Thoracic aorta (tissue), 2 donors: ENCODE results near the gene TP53. TPM values are rescaled to one million over a fixed set of nuclear protein-coding genes. Genes with fewer than 3 reads are reported as not detected.
A peak's percentile ranks its signal among the peaks of the same experiment; 100 is the strongest.

Experiments used
- ATAC-seq: fragments of 150-250 bp; one replicate; pipeline ENCODE4 v1.8.0; 2017; ENCODE audit warnings: low read depth; ENCODE audit not compliant: insufficient number of reproducible peaks, low FRiP score
- DNase-seq: peaks from one replicate; pipeline ENCODE4 v3.0.0-alpha.2; 2020; ENCODE audit warnings: low spot score
- H3K27ac ChIP-seq, 2 donors: fragments of 200-600 bp; sonication (generic); 1 replicate in 1 of 2; 2 replicates in 1 of 2; pipeline ENCODE4 v1.5.1; 2016; ENCODE audit warnings: mild to moderate bottlenecking in 2 of 2, moderate library complexity in 2 of 2
- H3K27me3 ChIP-seq: fragments of 200-600 bp; sonication (generic); replicated peaks from 2 replicates; pipeline ENCODE4 v1.6.0; 2016; ENCODE audit warnings: mild to moderate bottlenecking; ENCODE audit not compliant: insufficient read depth
- H3K36me3 ChIP-seq: fragments of 200-600 bp; sonication (generic); one replicate; pipeline ENCODE4 v1.5.1; 2016
- H3K4me1 ChIP-seq, 2 donors: fragments of 200-600 bp; sonication (generic); 1 replicate in 1 of 2; 2 replicates in 1 of 2; pipeline versions ENCODE4 v1.5.1 to v1.6.0; 2016; ENCODE audit warnings: low read depth in 2 of 2, mild to moderate bottlenecking in 1 of 2; ENCODE audit not compliant: control insufficient read depth in 1 of 2
- H3K4me3 ChIP-seq: fragments of 200-600 bp; sonication (generic); 2 replicates; pipeline ENCODE4 v1.5.1; 2016; ENCODE audit warnings: mild to moderate bottlenecking
- H3K9me3 ChIP-seq: fragments of 200-600 bp; sonication (generic); 2 replicates; pipeline ENCODE4 v1.5.1; 2016
- total RNA-seq, 2 donors: library from RNA; depleted of rRNA; stranded (reverse); fragments of >200 nt; gene quantifications; one replicate each; pipeline versions ENCODE4 v1.1.0 to v1.2.3, GENCODE V29; 2016
- TF ChIP-seq, protein P1 (sequence below): fragments of 200-600 bp; sonication (generic); IDR thresholded peaks from one replicate; pipeline ENCODE4 v1.5.1; 2019; ENCODE audit warnings: antibody characterized with exemption

Gene TP53
- total RNA-seq, 2 donors from 2014 or later, result 16.8 to 23.7 TPM

DNA sequence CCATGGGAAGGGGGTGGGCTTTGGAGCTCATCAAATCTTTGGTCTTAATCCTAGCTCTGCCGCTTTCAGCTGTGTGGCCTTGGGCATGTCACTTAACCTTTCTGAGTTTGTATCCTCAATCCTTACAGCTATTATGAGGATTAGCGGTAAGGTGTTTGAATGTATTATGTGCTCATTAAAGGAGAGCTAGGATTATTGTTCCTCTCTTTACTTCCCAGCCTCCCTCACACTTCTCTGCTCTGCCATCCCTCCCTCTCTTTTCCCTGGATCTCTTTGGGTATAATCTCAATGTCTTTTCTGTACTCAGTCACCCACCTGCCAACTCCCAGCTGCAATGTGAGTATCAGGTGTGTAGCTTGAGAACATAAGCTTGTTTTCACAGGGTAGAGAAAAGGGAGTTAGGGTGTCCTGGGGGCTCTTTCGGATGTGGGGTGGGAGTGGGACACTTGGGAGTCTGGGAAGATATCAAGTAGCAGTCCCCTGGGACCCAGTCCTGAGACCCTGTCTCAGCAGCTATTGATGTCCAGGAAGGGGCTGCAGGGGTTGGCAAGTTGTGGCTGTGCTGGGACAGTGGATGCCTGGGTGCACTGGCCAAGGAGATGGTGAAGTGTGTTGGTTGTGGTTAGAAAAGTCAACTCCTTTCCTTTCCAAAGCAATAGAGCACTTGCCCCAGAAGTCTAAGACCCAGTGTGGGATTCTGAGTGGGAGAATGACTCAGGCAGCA is 19.5 kb upstream of the TP53 start:
- Histone ChIP-seq H3K36me3 (peaks cover under 1% of the 10 kb centered on the region), H3K27me3 (peaks cover 8% of the 10 kb centered on the region), H3K4me3 (no peak overlapping the region), H3K4me1 (peaks cover 7 to 15% of the 10 kb centered on the region in 2 donors), H3K27ac (no peak overlapping the region), H3K9me3 (no peaks in the 10 kb centered on the region)
- ATAC-seq (no peak), DNase-seq (no peak)
- TF ChIP-seq, protein P1, sequence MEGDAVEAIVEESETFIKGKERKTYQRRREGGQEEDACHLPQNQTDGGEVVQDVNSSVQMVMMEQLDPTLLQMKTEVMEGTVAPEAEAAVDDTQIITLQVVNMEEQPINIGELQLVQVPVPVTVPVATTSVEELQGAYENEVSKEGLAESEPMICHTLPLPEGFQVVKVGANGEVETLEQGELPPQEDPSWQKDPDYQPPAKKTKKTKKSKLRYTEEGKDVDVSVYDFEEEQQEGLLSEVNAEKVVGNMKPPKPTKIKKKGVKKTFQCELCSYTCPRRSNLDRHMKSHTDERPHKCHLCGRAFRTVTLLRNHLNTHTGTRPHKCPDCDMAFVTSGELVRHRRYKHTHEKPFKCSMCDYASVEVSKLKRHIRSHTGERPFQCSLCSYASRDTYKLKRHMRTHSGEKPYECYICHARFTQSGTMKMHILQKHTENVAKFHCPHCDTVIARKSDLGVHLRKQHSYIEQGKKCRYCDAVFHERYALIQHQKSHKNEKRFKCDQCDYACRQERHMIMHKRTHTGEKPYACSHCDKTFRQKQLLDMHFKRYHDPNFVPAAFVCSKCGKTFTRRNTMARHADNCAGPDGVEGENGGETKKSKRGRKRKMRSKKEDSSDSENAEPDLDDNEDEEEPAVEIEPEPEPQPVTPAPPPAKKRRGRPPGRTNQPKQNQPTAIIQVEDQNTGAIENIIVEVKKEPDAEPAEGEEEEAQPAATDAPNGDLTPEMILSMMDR, result no peak

DNA sequence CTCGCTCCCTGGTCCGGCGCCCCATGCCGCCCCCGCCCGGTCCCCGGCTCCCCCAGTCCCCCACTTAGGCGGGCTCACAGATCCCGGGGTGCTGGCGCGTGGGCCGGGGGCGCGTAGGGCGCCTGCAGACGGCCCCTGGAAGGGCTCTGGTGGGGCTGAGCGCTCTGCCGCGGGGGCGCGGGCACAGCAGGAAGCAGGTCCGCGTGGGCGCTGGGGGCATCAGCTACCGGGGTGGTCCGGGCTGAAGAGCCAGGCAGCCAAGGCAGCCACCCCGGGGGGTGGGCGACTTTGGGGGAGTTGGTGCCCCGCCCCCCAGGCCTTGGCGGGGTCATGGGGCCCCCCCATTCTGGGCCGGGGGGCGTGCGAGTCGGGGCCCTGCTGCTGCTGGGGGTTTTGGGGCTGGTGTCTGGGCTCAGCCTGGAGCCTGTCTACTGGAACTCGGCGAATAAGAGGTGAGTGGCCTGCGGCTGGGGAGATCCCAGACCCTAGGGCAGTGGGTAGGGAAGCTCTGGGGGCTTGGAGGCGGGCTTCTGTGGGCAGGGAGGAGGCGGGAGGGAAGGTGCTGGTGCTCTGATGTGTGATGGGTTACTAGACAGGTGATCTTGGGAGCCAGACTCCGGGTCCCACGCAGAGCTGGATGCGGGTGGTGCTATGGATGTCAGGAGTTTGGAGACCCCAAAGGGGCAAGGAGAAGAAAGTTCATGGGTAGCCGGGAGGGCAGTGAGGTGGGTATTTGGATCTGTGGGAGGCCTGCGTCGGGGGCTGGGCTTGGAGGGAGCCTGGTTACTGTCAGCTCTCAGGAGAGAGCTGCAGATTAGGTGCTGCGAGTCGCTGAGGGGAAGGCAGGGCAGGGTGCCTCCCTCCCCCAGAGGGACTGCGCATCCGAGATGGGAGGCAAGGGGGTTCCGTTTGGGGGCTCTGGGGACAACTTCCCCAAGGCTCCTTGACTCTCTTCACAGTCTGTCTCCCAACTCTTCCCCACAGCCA is 18.3 kb upstream of the TP53 start:
- DNase-seq (no peak), ATAC-seq (no peak)
- Histone ChIP-seq H3K27me3 (peaks cover 8% of the 10 kb centered on the region), H3K36me3 (peaks cover 5% of the 10 kb centered on the region), H3K4me1 (peaks cover 7 to 15% of the 10 kb centered on the region in 2 donors), H3K4me3 (peak overlapping the region; percentile 52), H3K27ac (no peak overlapping the region), H3K9me3 (no peaks in the 10 kb centered on the region)
- TF ChIP-seq, protein P1, result no peak

DNA sequence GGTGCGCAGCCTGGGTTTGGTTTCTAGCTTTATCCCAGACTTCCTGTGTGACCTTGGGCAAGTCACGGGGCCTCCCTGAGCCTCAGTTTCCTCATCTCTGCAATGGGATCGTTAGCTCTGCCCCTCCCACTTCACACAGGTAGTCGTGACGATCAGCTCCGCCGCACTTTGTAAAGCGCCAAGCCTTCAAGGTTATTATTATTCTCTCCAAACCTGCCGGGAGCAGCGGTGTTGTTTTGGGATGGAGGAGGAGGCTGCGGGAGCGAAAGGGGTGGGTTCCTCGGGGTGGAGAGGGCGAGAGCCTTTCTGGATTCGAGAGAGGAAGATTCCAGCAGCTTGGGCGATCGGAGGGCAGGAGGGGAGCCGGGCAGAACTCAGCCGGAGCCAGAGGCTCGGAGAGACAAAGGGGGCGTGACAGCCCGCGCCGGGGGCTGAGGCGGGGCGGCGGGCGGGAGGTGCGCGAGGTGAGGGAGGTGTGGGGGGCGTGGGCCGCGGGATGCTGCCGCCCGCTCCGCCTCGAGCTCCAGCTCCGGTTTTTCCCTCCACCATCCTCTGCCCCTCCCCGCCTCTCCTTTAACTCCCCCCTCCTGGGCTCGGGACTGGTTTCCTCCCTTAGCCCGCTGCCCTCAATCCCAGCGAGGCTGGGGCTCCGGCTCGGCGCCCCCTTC is 17.4 kb upstream of the TP53 start, which contains the start of gene EFNB3:
EFNB3 (plus strand) TSS at position 602 of the 668 bp plus-strand sequence. CDS start 397 bp downstream, outside the sequence.
- Histone ChIP-seq H3K4me1 (peaks cover 7 to 15% of the 10 kb centered on the region in 2 donors), H3K27me3 (peaks cover 8% of the 10 kb centered on the region), H3K9me3 (no peaks in the 10 kb centered on the region), H3K4me3 (peak within 1 kb of the TSS; percentile 52), H3K27ac (no peak within 1 kb of the TSS), H3K36me3 (peaks cover 5% of the 10 kb centered on the region)
- TF ChIP-seq, protein P1, result no peak
- ATAC-seq (no peak), DNase-seq (no peak)

DNA sequence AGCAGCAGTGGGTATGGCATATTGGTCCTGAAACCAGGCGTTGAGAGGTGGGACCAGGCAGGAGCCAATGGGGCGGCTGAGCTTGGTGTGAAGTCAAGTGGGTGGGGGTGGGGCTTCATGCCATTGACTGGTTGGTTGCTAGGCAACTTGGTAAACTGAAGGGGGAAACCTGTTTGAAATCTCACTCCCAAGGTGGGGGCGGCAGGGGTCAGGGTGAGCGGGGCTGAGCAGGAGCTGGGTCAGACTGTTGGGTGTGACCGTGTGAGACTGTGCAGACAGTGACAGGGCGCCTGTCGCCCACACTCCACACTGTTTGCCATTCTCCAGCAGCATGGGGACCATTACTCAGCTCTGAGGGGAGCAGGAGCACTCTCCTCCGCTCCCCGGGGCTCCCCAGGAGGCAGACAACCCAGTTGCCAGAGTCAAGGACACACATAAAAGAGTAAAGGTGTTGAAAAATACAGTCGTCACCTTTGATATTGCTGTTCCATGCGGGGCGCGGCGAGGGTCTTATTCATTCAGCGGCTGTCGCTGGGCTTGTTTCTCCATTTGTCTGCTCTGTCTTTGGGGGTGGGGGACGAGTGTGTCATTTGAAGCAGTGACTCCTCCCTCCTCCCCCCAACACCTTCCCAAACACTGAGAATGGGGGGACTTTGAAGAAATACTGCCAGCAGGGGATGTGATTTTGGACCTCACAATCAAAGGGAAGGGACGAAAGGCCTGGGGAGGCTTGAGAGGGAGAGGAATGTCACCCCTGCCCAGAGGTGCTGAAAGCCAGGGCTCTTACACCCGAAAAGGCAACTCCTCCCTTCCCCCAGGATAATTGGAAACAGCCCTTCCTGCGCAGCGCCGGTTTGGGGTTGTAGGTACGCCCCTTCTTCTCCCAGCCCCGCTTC is 16.5 kb upstream of the TP53 start:
- H3K27me3 ChIP-seq, result peaks cover 8% of the 10 kb centered on the region
- peaks cover 7 to 15% of the 10 kb centered on the region in 2 donors for H3K4me1 ChIP-seq
- H3K9me3 ChIP-seq, result no peaks in the 10 kb centered on the region
- H3K36me3 ChIP-seq, result peaks cover 5% of the 10 kb centered on the region
- TF ChIP-seq, protein P1, result no peak
- H3K4me3 ChIP-seq, result no peak overlapping the region
- no peak overlapping the region for H3K27ac ChIP-seq
- DNase-seq (no peak), ATAC-seq (peak; percentile 40)
